ENCODE measurements around the gene CCDC106. TPM values are rescaled to one million over a fixed set of nuclear protein-coding genes. Genes with fewer than 3 reads are reported as not detected.

CCDC106 gene
- total RNA-seq, 1 experiment from 2014 or later = 47.8 TPM

DNA sequence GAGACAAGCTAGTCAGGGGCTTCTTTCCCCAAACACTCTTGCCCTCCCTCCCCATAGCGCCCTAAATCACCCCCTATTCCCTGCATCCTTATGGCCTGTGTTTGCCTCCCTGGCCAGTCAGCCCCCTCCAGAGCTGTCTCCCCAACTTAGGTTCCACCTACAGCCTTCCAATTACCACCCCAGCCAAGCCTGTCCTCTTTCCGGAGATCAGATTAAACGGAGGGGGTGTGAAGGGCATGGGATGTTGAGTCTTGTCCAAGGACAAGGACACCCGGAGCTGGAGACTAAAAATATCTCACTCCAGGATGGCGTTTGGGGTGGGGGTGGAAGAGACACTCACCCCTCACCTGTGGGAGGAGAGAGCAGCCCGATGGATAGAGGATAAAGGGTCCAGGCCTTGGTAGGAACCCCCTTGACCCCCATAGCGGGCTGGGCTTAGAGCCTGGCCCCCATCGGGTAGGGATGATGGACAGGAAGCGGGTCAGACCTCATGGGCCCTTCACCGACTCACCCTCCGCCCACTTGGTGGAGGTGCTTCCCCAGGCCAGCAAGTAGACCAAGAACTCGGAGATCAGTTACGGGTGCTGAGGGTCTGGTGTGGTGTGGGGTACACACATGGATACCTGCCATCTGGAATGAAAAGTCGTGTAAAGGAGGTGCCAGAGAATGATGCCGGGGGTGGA, 36.6 kb upstream of the CCDC106 start:
- CTCF ChIA-PET = interaction anchor here (0.6 to 1.0 kb wide), 3 partner anchors 8 to 144 kb away, joined by 3 read pairs; partner anchors contain the start of gene ZNF784
- ATAC-seq = no peak
- POLR2A ChIA-PET = interaction anchor here (0.5 kb wide), 1 partner anchor 28 kb away, joined by 4 read pairs; no protein-coding TSS in a partner anchor
- no peaks in the 10 kb centered on the region for H3K9me3 ChIP-seq (ENCODE audit: control insufficient read depth, insufficient read depth, low read depth, low read length)
- H3K36me3 ChIP-seq (ENCODE audit: control insufficient read depth, insufficient read depth, low read length) = no peaks in the 10 kb centered on the region
- TF ChIP-seq, protein P1, sequence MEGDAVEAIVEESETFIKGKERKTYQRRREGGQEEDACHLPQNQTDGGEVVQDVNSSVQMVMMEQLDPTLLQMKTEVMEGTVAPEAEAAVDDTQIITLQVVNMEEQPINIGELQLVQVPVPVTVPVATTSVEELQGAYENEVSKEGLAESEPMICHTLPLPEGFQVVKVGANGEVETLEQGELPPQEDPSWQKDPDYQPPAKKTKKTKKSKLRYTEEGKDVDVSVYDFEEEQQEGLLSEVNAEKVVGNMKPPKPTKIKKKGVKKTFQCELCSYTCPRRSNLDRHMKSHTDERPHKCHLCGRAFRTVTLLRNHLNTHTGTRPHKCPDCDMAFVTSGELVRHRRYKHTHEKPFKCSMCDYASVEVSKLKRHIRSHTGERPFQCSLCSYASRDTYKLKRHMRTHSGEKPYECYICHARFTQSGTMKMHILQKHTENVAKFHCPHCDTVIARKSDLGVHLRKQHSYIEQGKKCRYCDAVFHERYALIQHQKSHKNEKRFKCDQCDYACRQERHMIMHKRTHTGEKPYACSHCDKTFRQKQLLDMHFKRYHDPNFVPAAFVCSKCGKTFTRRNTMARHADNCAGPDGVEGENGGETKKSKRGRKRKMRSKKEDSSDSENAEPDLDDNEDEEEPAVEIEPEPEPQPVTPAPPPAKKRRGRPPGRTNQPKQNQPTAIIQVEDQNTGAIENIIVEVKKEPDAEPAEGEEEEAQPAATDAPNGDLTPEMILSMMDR (IDR thresholded peaks at IDR 0.05) = no peak
- TF ChIP-seq TCF7L2 (IDR thresholded peaks at IDR 0.05; ENCODE audit: low read depth, low read length) (no peak), POLR2AphosphoS5 (IDR thresholded peaks at IDR 0.05; ENCODE audit: low read depth, low read length) (no peak), SIN3A (IDR thresholded peaks at IDR 0.05; ENCODE audit: borderline replicate concordance, insufficient read depth, low read depth, low read length) (no peak)
- TF ChIP-seq, protein P2, sequence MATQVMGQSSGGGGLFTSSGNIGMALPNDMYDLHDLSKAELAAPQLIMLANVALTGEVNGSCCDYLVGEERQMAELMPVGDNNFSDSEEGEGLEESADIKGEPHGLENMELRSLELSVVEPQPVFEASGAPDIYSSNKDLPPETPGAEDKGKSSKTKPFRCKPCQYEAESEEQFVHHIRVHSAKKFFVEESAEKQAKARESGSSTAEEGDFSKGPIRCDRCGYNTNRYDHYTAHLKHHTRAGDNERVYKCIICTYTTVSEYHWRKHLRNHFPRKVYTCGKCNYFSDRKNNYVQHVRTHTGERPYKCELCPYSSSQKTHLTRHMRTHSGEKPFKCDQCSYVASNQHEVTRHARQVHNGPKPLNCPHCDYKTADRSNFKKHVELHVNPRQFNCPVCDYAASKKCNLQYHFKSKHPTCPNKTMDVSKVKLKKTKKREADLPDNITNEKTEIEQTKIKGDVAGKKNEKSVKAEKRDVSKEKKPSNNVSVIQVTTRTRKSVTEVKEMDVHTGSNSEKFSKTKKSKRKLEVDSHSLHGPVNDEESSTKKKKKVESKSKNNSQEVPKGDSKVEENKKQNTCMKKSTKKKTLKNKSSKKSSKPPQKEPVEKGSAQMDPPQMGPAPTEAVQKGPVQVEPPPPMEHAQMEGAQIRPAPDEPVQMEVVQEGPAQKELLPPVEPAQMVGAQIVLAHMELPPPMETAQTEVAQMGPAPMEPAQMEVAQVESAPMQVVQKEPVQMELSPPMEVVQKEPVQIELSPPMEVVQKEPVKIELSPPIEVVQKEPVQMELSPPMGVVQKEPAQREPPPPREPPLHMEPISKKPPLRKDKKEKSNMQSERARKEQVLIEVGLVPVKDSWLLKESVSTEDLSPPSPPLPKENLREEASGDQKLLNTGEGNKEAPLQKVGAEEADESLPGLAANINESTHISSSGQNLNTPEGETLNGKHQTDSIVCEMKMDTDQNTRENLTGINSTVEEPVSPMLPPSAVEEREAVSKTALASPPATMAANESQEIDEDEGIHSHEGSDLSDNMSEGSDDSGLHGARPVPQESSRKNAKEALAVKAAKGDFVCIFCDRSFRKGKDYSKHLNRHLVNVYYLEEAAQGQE (IDR thresholded peaks at IDR 0.05; ENCODE audit: insufficient read depth in 1 of 2, low read depth in 2 of 2, low read length in 1 of 2) = no peak
- intact Hi-C loops (cut with micrococcal nuclease; ENCODE audit: unreplicated experiment) = no loop called here
- H3K4me1 ChIP-seq (ENCODE audit: control insufficient read depth, insufficient read depth, low read length) = peaks cover 5% of the 10 kb centered on the region
- no peaks in the 10 kb centered on the region for H3K27me3 ChIP-seq (ENCODE audit: control insufficient read depth, insufficient read depth, low read length)
- BruUV-seq (replicated peaks) = no TSS peak
- DNase-seq (ENCODE audit: low read depth, low spot score) = no peak
- H3K4me3 ChIP-seq (ENCODE audit: low read depth in 2 of 2, low read length in 2 of 2) = no peak overlapping the region
- no peak overlapping the region for H3K27ac ChIP-seq (ENCODE audit: low read length)
- in situ Hi-C loops (cut with HindIII; ENCODE audit: low pct_unique_long_range_greater_than_20kb, low sequenced_read_pairs) = no loop called here

DNA sequence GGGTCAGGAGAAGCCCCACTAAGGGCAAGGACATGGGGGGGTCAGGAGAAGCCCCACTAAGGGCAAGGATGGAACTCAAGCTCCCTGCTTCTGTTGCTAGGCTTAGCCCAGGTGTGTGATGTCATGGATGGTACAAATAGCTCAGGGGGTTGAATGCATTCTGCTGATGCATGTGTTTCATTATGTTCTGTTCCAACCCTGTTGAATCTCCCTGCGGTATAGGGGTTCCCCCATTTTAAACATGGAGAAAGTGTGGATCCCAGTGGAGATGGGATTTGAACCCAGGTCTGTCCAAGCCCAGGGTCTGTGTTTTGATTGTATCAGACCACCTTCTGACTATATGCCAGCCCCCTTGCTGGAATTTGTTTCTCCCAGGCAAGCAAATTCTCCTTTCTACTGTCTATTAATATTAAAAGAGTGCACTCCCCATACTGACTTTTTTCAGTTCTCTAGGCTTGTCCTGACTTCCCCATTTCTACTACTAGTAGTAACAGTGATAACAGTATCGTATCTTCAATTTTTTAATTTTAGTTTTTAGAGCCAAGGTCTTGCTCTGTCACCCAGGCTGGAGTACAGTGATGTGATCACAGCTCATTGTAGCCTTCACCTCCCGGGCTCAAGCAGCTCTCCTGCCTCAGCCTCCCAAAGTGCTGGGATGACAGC, 35.9 kb upstream of the CCDC106 start:
- Histone ChIP-seq H3K27ac (ENCODE audit: low read length) (no peak overlapping the region), H3K36me3 (ENCODE audit: control insufficient read depth, insufficient read depth, low read length) (no peaks in the 10 kb centered on the region), H3K9me3 (ENCODE audit: control insufficient read depth, insufficient read depth, low read depth, low read length) (no peaks in the 10 kb centered on the region), H3K27me3 (ENCODE audit: control insufficient read depth, insufficient read depth, low read length) (no peaks in the 10 kb centered on the region), H3K4me3 (ENCODE audit: low read depth in 2 of 2, low read length in 2 of 2) (no peak overlapping the region), H3K4me1 (ENCODE audit: control insufficient read depth, insufficient read depth, low read length) (no peaks in the 10 kb centered on the region)
- ChIA-PET CTCF (interaction anchor here (0.6 to 1.0 kb wide), 2 partner anchors 12 to 144 kb away, joined by 3 read pairs; partner anchors contain the start of gene ZNF784), POLR2A (interaction anchor here (0.5 kb wide), 1 partner anchor 27 kb away, joined by 4 read pairs; no protein-coding TSS in a partner anchor)
- DNase-seq (ENCODE audit: low read depth, low spot score) (no peak), ATAC-seq (no peak)
- intact Hi-C loops (cut with micrococcal nuclease; ENCODE audit: unreplicated experiment) (no loop called here), in situ Hi-C loops (cut with HindIII; ENCODE audit: low pct_unique_long_range_greater_than_20kb, low sequenced_read_pairs) (no loop called here)
- no TSS peak for BruUV-seq (replicated peaks)
- TF ChIP-seq, protein P1 (IDR thresholded peaks at IDR 0.05) = no peak
- TF ChIP-seq POLR2AphosphoS5 (IDR thresholded peaks at IDR 0.05; ENCODE audit: low read depth, low read length) (no peak), TCF7L2 (IDR thresholded peaks at IDR 0.05; ENCODE audit: low read depth, low read length) (no peak), SIN3A (IDR thresholded peaks at IDR 0.05; ENCODE audit: borderline replicate concordance, insufficient read depth, low read depth, low read length) (no peak)
- TF ChIP-seq, protein P2 (IDR thresholded peaks at IDR 0.05; ENCODE audit: insufficient read depth in 1 of 2, low read depth in 2 of 2, low read length in 1 of 2) = no peak
